Thyroid gland (tissue), 4 donors: Measurements from ENCODE around the gene SYTL2.

Experiments
- POLR2A ChIP-seq, 2 donors: fragments of 450-650 bp; IDR thresholded peaks; one replicate each; pipeline ENCODE4 v1.6.1; 2017; ENCODE audit warnings: antibody characterized with exemption in 2 of 2, mild to moderate bottlenecking in 2 of 2, moderate library complexity in 1 of 2
- TF ChIP-seq, protein P1 (sequence below), 6 experiments: fragments of 200-600 bp in 3 of 6; fragments of 450-650 bp in 3 of 6; sonication (generic) in 3 of 6; IDR thresholded peaks; one replicate each; pipeline ENCODE4 v1.5.1; 2016 to 2019; ENCODE audit warnings: antibody characterized with exemption in 6 of 6, mild to moderate bottlenecking in 2 of 6, inconsistent platforms in 1 of 6, moderate library complexity in 1 of 6

DNA sequence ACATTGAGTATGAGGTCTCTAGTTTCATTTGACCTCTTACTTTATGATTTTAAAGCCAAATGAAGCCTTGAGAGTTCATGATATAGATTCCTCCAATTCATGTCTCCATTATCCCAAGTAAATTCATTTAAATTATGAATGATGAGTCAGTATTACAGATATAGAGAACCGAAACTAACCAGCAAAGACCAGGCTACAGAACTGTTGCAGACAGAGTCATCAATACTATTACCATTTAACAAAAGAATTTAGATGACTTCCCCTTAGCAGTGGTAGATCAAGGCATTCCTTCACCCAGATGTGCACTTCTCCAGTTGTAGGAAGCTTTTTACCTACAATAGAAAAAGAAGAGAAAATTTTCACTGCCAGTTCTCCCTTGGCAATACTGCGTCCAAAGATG lies 113.2 kb downstream of the SYTL2 start:
- TF ChIP-seq, protein P1, sequence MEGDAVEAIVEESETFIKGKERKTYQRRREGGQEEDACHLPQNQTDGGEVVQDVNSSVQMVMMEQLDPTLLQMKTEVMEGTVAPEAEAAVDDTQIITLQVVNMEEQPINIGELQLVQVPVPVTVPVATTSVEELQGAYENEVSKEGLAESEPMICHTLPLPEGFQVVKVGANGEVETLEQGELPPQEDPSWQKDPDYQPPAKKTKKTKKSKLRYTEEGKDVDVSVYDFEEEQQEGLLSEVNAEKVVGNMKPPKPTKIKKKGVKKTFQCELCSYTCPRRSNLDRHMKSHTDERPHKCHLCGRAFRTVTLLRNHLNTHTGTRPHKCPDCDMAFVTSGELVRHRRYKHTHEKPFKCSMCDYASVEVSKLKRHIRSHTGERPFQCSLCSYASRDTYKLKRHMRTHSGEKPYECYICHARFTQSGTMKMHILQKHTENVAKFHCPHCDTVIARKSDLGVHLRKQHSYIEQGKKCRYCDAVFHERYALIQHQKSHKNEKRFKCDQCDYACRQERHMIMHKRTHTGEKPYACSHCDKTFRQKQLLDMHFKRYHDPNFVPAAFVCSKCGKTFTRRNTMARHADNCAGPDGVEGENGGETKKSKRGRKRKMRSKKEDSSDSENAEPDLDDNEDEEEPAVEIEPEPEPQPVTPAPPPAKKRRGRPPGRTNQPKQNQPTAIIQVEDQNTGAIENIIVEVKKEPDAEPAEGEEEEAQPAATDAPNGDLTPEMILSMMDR (IDR thresholded peaks at IDR 0.05): no peak
- TF ChIP-seq POLR2A (IDR thresholded peaks at IDR 0.05): no peak
